HG03135 (cell line): ENCODE data around the gene RAMAC.
"Not testable (repeated sequence)": the region's sequence is repeated elsewhere in the genome, so short reads cannot be mapped to it uniquely, and the experiment has no call there.

ENCODE experiments used
- ATAC-seq: cut with Tn5 transposase; IDR thresholded peaks from one replicate; pipeline ENCODE4 v1.9.1; 2021; ENCODE audit warnings: mild to moderate bottlenecking, moderate library complexity; ENCODE audit not compliant: unreplicated experiment

The RAMAC gene

DNA sequence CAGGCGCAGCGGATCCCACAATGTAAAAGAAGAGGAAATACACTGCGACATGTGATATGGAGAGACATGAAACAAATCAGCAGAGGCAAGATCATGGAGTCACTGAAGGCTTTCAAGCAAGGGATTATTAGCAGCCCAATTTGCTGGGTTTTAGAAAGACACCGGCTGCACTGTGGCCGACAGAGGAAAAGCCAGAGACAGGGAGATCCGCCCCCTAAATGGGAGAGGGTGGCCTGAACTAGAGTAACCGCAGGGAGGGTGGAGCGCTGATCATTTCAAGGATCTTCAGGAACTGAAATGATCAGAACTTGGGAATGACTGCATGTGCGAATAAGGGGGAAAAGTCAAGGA, 26.0 kb downstream of the RAMAC start:
- no peak for ATAC-seq

GRCh38 chr15:83012636-83013035, 26.6 kb downstream of the RAMAC start:
- no peak for ATAC-seq

- no peak for ATAC-seq
Observed at GRCh38 chr15:83014205-83014653, 28.2 kb downstream of the RAMAC start.

GRCh38 chr15:83015361-83015760, 29.4 kb downstream of the RAMAC start:
- no peak for ATAC-seq

DNA sequence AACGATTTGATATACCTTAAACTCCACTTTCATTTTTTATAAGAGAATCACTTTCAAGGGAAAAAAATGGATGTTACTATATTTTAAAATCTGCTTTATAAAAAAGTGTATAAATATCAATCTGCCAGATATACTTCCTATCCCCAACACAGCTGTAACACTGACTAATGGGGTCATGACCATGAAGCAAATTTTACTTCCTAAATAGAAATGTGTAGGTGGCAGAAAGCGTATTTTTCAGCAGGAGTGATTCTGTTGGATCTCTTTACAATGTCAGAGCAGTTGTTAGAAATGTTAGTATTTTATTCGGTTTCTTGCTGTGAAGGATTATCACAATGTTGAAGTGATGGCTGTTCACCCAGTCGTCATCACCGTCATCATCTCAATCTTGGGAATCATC, 30.9 kb downstream of the RAMAC start:
- ATAC-seq: no peak

GRCh38 chr15:83018436-83018835, 32.4 kb downstream of the RAMAC start:
- no peak for ATAC-seq

DNA sequence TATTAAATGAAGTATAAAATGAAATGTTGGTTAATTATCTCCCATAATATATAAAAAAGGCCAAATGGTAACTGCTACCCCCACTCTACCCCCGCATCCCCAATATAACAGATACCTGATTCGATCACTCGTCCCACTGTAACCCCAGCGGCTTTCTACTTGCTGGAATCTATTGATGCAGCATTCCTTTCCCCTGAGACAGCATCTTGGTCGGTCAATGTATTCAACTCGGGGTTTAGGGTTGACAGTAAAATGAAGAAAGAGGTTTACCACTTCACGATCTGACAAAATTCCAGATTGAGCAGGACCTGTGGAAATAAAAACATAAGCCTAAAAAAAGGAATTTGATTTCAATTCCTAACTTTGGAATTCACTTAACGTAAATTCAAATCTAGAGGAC, 44.0 kb downstream of the RAMAC start:
- ATAC-seq: no peak

GRCh38 chr15:83031234-83031633, 45.2 kb downstream of the RAMAC start:
- not testable (repeated sequence) for ATAC-seq

DNA sequence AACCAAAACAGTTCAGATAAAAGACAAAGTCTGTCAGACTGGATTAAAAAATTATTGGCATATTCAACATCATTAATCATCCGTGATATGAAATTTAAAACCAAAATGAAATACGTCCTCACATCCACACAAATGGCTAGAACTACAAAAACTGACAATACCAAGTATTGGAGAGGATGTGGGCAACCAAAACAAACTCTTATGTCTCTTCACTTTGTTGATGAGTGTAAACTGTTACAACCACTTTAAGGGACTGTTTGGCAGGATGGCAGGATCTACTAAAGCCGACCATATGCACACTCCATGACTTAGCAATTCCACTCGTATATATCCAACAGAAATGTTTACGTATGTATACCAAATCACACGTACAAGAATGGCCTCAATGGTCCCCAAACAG, 50.2 kb downstream of the RAMAC start:
- no peak for ATAC-seq

GRCh38 chr15:83039206-83039605, 53.2 kb downstream of the RAMAC start:
- ATAC-seq: no peak
